Fibroblast of skin of right quadriceps (primary cell): ENCODE data around the gene NOTUM.
A peak's percentile ranks its signal among the peaks of the same experiment; 100 is the strongest.
"Not testable (repeated sequence)": the region's sequence is repeated elsewhere in the genome, so short reads cannot be mapped to it uniquely, and the experiment has no call there.

Experiments
- DNase-seq: peaks from one replicate; pipeline ENCODE4 v3.0.0-alpha.2; 2013

Gene NOTUM

DNA sequence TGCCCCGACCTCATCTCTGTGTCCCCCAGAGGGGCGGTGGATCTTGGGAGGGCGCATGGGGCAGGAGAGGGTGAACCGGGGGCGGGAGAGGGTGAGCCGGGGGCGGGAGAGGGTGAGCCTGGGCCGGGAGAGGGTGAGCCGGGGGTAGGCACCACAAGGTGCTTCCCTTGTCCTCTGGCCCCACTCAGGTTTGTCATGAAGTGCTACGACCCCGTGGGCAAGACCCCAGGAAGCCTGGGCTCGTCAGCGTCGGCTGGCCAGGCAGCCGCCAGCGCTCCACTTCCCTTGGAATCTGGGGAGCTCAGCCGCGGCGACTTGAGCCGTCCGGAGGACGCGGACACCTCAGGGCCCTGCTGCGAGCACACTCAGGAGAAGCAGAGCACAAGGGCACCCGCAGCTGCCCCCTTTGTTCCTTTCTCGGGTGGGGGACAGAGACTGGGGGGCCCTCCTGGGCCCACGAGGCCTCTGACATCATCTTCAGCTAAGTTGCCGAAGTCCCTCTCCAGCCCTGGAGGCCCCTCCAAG, 35.3 kb upstream of the NOTUM start:
- DNase-seq, result no peak

DNA sequence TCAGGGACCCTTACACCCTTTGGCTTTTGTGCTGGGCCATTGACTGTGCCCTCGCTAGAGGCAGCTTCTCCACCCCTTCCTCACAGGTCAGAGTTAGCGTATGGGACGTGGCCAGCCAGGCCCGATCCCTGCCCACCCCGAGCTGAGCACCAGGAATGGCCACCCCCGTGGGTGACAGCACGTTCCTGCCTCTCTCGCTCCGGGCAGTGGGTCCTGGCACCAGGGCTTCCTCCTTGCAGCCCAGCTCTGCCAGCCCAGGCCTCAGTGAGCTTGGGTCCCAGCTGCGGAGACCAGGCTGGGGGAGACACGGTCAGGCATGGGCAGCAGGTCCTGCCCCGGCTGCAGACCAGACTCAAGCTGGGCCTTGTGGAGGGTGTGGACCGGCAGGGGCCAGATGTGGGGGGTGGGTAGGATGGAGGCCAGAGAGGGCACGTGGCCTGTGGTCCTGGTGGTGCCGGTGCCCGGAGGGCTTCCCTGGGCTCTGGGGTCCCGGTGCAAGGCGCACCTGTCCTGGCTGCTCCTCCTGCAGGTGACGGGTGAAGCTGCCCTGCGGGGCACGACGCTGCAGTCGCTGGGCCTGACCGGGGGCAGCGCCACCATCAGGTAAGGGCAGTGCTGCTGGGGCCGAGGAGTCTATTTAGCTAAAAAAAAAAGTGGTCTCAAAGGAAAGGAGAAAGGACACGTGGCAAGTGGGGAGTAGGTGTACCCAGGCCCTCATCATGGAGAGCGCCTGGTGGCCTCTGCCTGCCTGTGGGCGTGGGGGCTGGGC, 34.7 kb upstream of the NOTUM start:
- no peak for DNase-seq

DNA sequence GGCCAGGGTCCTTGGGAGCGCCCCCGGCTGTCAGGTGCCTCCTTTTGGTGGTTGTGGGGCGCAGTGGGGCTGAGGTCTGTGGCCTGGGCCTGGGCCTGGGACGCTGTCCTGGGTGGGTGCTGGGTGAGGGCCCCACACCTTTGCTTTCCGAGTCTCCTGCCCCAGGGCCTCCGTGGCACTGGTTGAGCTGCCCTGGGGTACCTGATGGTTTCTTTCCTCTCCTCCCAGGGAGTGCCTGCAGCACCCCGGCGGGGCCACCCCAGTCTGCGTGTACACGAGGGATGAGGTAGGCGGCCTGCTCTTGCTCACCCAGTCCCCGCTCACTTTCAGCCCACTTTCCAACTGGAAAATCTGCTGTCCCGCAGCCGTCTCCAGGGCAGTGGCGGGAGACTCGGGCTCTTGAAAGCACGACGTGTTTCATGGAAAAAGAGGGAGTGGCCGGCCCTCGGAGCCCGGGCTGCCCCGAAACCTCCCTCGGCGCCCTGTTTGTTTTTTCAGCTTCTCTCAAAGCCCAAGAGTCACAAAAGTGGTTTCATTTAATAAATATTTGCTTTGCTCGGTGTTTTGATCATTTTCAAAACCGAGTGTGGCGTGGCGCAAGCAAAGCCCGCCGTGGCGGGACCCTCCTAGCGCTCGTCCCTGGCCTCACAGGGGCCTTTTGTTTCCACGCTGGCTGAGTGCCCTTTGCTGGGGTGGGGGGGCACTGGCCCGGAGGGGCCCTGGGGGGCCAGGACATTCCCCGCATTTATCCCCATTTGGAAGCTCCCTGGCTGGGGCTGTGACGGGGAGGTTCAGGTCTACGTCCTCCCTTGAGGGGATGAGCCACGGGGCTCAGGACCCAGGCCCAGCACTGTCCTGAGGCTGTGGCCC, 33.8 kb upstream of the NOTUM start:
- DNase-seq, result no peak

DNA sequence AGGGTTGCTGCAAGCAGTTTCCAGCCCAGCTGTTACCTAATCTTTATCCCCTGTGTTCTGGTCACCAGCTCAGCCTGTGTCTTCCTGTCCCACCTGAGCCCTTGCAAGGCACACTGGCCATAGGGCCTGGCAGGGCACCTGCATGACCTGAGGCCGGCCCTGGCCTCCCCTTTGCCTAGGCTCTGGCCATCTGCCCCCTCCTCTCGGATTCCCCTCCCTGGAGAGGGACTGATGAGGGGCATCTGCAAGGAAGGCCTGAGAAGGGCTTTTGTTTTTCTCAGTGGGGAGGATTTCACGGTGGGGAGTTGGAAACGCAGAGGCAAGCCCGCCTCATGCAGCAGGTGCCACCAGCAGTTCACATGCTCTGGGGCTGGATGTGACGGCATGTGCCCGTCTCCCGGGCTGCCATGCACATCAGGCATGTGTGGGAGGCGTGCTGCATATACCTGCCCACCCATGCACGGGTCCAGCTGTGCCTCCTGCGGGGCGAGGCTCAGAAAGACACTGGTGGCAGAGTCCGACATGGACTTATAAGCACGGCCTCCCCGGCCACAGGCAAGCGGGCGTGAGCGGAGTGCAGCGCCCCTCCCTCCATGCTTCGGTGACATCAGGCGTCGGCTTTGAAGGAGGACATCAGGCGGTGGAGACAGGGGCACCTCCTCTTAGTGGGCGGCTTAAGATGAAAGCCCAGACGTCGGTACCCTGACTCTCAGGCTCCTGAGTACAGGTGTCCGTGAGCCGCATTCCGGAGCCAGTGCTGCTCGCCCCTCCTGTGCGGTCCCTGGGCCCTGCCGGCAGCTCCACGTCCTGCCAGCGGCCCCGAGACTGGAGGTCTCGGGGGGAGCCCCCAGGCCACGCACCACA, 33.0 kb upstream of the NOTUM start:
- DNase-seq, result no peak

DNA sequence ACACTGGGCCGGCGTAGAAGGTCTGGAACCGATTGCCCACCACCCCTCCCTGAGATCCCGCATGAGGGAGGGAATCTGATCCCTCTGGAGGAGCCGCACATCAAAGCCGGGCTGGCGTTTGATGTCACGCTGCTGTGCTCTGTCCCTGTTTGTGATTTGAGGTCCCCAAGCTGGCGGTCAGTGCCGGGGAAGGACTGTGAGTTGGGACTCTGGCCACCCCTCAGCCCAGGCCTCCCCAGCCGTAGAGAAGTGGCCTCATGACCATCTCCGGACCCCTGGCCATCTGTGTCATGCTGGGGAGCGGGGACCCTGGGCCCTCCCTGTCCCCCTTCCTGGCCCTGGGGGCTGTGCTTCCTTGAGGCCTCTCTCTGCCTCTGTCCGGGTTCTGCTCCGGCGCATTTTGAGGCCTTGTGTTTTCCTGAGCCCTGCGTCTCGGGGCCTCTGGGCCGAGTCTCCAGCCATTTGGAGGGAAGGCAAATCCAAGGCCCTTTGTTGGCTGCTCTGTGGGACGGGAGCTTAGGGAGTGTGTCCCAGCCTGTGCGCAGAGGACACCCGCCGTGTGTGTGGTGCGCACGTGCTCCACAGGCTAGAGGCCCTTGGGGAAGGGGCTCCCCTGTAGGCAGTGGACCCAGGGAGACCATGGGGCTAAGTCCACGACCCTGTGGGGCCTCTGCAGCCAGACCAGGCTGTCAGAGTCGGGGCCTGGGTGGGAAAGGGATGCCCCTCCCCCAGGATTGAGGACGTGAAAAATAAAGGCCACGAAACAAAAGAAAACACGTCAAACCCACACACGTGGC, 31.5 kb upstream of the NOTUM start:
- no peak for DNase-seq

DNA sequence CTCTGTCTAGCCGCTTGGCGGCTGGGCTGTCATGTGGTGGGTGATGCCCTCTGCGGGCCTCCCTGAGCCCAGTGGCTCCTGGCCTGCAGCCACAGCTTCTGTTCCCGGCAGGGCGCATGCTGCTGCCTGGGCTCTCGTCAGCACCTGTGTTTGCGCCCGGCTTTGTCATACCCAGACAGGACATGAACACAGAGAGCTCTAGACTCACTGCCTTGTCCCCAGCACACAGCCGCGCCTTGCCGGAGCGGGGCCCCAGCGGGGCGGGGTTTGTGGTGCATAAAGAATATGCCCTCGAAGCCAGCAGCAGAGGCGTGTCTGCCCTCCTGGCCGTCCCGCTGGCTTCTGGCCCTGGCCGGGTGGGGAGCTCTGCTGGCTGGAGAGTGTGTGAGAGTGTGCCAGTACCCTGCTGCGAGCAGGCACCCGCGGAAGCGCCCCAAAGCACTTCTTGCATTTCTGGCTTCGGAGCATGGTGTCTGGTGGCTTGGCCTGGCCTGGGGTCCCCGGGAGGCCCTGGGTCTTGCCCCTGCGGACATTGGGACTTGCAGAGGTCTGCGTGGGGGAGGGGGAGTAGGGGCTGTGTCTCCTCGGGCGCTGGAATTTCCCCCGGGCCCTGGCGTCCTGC, 30.8 kb upstream of the NOTUM start:
- DNase-seq, result peak; percentile 23

DNA sequence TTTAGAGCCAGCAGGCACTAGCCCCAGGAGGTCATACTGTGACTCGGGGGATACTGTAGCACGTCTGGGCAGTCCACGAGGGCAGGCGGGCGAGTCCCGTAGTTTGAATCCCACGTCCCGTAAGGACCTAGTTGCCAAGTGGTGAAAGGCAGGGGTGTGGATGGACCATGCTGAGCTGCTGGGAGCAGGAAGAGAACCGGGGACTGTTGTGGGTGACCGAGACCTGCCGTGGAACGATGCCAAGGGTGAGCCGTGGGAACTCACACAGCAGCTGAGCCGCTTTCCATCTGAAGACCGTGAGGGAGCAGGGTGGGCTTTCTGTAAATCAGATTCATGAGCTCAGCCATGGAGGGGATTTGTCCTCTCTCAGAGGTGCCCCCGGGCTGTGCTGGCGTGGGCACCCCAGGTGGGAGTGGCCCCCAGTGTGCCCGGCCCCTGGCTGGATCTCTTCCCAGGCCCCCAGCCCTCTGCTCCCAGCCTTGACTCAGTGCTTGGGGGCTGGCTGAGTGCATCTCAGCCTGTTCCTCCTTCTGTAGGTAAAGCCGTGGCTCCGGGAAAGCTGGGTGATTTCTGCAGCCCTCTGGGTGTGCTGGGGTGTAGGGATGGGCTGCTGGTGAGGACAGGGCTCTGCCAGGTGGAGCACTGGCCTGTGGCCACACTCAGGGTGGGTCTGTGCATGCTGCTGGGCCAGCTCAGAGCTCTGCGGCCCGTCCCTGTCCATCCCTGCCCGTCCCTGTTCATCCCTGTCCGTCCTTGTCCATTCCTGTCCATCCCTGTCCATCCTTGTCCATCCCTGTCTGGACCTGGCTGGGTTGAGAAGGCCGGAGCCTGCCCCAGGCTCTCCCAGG, 30.1 kb upstream of the NOTUM start:
- DNase-seq, result no peak

DNA sequence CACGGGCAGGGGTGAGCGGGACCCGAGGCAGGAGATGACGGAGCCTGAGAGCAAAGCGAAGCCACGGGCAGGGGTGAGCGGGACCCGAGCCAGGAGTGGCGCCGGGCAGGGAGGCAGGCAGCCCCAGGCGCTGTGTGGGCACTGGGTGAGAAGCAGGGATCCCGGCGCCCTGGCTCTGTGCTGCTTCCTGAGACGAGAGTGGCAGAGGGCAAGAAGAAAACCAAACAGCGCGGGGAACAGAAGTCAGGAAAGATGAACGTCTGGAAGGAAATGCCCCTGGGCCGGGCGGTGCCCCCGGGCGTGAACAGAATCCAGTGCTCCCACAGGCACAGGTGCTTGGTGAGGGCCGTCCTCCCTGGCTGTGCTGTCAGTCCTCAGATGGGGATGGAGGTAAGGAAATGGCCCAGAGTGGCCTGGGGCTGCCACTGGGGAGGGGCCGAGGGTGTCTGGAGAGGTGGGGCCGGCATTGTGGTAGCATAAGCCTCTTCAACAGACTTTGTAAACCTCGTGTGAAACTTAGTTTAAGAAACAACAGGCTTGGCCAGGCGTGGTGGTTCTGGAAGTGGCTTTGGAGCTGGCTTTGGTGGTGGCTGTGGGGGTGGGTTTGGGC, 26.3 kb upstream of the NOTUM start:
- no peak for DNase-seq

DNA sequence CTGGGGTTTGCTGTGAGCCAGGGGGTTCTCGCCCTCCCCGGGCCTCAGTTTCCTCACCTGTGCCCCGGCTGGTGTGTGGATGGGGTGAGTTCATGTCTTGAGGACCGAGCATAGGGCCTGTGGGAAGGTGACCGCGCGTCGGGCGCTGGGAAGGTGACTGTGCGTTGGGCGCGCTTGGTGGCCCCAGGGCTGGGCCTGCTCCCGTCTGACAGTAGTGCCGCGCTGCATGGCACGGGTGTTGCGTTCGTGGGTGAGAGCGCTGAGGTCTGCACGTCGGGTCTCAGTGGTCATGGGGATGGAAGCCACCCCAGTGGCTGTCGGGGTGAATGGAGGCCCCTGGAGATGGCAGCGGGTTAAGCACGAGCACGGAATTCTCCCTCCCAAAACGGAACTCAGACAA, 25.6 kb upstream of the NOTUM start:
- DNase-seq, result no peak

DNA sequence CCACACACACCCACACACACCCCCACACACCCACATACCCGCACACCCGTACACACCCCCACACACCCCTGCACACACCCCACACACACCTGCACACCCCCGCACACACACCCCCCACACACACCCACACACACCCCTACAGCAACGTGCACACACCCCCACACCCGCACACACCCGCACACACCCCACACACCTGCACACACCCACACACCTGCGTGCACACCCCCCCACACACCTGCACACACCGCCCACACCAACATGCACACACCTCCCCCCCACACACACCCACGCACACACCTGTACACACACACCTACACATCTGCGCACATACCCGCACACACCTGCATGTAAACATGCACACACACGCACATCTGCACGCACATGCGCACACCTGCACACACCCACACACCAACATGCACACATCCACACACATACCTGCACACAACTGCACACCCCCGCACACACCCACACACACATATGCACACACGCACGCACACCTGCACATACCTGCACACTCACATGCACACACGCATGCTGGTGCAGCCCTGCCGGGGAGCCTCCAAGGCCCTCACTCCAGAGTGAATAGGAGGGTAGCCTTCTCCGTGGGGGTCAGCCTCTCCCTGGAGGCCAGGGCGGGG, 23.9 kb upstream of the NOTUM start:
- DNase-seq, result no peak

DNA sequence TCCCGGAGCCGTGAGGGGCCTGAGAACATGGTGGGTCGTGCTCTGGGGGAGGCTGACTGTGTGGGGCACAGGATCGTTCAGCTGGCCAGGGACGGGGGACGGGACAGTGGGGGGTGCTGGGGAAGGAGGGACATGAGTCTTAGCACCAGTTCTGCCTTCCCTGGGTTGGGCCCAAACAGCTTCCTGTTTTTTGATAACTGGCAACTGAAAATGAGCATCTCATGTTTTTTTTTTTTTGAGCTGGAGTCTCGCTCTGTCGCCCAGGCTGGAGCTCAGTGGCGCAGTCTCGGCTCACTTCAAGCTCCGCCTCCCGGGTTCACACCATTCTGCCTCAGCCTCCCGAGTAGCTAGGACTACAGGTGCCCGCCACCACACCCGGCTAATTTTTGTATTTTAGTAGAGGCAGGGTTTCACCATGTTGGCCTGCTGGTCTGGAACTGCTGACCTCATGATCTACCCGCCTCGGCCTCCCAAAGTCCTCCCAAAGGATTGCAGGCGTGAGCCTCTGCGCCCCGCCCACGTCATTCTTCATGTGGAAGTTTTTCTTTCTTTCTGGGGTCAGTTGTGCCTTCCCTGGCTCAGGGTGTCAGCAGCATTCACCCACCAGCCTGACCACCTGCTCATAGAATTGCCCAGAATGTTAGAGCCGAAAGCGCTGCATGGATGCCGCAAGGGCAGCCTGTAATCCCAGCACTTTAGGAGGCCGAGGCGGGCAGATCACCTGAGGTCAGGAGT, 22.8 kb upstream of the NOTUM start:
- DNase-seq, result no peak

DNA sequence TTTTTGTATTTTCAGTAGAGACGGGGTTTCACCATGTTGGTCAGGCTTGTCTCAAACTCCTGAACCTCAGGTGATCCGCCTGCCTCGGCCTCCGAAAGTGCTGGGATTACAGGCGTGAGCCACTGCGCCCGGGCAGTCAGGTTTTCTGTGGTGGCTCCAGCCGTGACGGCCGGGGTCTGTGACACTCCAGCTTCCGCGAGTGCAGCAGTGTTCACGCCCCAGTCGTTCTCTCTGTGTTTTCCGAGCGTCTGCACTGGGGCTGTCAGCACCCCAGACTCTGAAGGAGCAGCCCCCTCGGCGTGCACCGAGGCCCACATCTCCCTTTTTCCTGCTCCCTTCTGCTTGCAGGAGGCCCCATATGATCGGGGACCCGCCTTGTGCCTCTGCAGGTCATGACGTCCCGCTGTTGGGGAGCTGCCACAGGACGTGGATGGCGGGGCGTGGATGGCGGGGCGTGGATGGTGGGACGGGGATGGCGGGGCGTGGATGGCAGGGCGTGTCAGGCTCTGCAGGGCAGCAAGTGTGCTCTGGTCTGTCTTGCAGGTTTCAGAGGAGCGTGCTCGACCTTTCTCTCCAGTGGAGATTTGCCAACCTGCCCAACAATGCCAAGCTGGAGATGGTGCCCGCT, 22.1 kb upstream of the NOTUM start:
- no peak for DNase-seq

DNA sequence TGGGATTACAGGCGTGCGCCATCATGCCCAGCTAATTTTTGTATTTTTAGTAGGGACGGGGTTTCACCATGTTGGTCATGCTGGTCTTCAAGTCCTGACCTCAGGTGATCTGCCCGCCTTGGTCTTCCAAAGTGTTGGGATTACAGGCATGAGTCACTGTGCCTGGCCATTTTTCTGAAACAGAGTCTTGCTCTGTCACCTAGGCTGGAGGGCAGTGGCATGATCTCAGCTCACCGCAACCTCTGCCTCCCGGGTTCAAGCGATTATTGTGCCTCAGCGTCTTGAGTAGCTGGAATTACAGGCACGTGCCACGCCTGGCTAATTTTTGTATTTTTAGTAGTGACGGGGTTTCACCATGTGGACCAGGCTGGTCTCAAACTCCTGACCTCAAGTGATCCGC, 20.5 kb upstream of the NOTUM start:
- not testable (repeated sequence) for DNase-seq

DNA sequence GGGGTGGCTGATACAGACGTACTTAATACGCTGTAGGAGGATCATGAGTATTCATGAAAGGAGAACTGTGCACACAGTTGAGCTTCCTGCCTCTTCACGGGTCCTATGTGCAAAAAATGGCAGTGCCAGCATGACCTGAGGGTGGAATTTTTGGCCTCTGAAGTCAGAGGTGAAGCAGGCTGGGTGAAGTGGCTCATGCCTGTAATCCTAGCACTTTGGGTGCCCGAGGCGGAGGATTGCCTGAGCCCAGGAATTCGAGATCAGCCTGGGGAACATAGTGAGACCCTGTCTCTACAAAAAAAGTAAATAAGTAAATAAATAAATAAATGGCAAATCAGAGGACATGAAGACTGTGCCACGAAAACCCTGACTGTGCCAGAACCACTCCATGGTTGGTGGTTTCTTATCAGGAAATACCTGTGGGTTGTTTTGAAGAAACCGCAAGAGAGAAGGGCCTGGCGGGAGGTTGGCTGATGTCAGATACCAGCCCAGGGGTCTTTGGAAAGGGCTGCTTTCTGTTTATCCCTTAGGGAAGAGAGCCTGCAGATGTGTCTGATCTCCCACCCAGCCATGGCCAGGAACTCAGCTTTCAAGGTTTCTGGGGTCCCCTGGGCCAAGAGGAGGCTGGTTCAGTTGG, 19.8 kb upstream of the NOTUM start:
- DNase-seq, result no peak

DNA sequence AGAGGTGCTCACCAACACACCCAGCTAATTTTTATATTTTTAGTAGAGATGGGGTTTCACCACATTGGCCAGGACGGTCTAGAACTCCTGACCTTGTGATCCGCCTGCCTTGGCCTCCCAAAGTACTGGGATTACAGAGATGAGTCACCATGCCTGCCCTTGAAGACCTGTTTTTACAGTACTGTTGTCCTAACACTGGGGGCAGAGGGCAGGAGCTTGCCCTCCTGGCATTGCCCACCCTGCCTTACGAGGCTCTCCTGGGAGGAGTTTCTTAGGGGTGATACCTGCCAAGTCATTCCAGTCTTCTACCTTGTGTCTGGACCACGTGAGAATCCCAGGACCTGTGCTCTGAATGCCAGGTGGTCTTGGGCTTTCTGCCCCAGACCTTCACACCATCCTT, 19.1 kb upstream of the NOTUM start:
- no peak for DNase-seq

DNA sequence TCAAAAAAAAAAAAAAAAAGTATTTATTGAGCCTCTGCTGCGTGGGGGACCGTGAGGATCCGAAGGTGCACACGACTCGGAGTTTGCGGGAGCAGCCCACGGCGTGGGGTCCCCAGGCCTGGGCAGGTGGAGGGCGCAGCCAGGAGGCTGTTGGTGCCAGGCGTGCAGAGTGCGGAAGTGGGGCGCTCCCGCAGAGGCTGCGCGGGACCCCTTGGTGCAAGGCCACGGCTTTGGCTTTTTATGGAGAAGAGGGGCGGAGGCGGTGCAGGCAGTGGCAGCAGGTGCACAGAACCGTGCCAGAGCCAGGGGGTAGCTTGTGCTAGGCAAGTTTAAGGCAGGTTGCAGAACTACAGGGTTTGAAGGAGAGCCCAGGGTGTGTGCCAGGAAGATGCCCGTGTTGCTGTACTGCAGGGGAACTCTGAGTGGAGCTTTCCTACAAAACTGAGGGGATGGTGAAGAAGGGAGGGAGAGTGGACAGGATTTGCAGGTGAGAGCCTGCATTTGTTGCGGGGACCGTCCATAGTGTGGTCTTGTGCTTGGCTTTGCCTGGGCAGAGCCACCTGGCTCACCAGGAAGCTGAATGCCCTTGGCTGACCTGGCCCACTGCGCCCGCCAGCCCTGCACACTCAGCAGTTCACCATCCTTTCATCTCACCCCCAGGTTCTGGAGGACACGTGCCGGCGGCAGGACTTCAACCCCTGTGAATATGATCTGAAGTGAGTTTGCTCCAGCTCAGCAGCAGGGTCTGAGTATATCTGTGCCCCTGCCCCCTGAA, 17.7 kb upstream of the NOTUM start:
- no peak for DNase-seq

DNA sequence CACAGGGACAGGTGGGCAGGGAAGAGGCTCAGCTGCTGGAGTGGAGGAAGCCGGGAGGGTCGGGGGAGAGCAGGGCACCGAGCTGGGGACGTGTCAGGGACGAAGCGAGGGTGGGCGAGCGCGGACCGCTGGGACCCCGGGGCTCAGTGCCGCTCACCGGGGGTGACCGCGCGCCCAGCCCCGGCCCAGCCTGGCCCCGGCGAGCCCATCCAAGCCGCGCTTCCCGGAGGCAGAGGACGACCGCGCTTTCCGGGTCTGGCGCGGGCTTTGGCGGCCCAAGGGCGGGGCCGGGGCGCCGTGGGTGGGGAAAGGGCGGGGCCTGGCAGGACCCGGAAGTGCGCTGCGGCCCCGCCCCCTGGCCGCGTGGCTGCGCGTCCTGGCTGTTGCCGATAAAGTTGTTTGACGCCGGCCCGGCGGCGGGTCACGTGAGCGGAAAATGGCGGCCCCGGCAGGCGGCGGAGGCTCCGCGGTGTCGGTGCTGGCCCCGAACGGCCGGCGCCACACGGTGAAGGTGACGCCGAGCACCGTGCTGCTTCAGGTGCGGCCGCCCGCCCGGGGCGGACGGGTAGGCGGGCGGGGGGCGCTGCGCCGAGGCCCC, 16.3 kb upstream of the NOTUM start, which contains the start of gene ASPSCR1:
Gene ASPSCR1, plus strand, starts transcription at position 419 of the 598 bp plus-strand sequence. Its CDS starts 18 bp downstream, at position 437.
- DNase-seq, result peak; percentile 91
